RWPE1 (cell line): ENCODE data around the gene PAK4.
"Not testable (repeated sequence)": the region's sequence is repeated elsewhere in the genome, so short reads cannot be mapped to it uniquely, and the experiment has no call there.

ENCODE experiments used
- CTCF ChIA-PET: fragments of 350-600 bp; sonication (Branson Sonifier 250); formaldehyde crosslinking; extraction: SDS; loops from one replicate; lab custom pipeline; 2021; lab: Yijun Ruan, JAX
- POLR2A ChIA-PET: fragments of 400-600 bp; formaldehyde crosslinking; extraction: SDS; loops from one replicate; lab custom pipeline; 2020; ENCODE audit warnings: antibody characterized with exemption; ENCODE audit not compliant: low non-redundant PET; lab: Yijun Ruan, JAX
- DNase-seq: peaks from one replicate; pipeline ENCODE4 v3.0.0; 2012; ENCODE audit warnings: low spot score
- H3K27ac ChIP-seq: fragments of 450-650 bp; 2 replicates; pipeline ENCODE4 v1.5.1; 2017
- TF ChIP-seq, protein P1 (sequence below): fragments of 450-650 bp; conservative IDR thresholded peaks from 2 replicates; pipeline ENCODE4 v1.5.1; 2017; ENCODE audit warnings: low read depth, mild to moderate bottlenecking

PAK4 gene

DNA sequence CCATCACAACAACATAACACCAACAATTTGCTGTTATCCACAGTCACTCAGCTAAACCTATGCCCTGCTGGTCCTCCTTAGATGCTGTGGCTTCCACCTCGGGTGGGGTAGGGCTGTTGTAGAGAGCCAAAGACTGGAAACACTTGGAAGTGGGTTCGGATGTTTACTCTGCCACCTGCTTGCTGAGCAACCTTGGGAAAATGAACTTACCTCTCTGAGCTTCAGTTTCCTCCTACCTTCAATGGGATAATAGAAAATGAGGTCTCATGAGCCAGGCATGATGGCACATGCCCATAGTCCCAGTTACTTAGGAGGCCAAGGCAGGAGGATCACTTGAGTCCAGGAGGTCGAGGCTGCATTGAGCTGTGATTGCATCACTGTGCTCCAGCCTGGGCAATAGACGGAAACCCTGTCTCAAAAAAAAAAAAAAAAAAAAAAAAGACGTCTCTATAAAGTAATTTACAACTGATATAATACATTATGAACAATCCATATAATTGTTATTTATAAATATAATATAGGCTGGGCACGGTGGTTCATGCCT is 81.8 kb downstream of the PAK4 start:
- TF ChIP-seq, protein P1, sequence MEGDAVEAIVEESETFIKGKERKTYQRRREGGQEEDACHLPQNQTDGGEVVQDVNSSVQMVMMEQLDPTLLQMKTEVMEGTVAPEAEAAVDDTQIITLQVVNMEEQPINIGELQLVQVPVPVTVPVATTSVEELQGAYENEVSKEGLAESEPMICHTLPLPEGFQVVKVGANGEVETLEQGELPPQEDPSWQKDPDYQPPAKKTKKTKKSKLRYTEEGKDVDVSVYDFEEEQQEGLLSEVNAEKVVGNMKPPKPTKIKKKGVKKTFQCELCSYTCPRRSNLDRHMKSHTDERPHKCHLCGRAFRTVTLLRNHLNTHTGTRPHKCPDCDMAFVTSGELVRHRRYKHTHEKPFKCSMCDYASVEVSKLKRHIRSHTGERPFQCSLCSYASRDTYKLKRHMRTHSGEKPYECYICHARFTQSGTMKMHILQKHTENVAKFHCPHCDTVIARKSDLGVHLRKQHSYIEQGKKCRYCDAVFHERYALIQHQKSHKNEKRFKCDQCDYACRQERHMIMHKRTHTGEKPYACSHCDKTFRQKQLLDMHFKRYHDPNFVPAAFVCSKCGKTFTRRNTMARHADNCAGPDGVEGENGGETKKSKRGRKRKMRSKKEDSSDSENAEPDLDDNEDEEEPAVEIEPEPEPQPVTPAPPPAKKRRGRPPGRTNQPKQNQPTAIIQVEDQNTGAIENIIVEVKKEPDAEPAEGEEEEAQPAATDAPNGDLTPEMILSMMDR = no peak
- H3K27ac ChIP-seq = no peak overlapping the region
- ChIA-PET POLR2A (no interaction called here), CTCF (interaction anchor here (1.6 kb wide), 1 partner anchor 9 kb away, joined by 4 read pairs; no protein-coding TSS in a partner anchor)
- no peak for DNase-seq

DNA sequence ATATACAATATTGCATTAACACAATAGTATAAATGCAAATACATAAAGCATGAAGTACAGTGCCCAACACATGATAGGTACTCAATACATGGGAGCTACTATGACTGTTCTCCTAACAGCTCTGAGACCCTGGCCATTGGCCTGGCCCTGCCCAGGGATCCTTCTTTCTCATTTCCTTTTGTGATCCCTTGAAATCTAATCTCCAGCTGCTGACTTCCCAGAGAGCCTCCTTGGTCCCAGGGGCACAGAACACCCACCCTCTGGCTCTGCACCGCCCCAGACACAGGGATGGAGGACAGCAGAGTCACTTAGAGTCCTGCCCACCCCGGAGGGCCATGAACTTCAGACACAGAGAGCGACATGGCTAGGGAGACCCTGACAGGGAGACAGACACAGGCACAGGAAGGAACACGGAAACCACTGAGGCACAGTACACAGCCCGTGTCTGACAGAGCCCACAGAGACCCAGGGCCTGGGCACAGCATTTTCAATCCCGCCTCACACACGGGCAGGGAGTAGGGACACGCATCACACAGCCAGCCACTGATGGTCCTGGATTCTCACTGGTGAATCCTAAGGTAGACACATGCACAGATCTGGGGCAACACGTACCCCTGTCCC is 82.7 kb downstream of the PAK4 start:
- ChIA-PET CTCF (interaction anchor here (1.6 kb wide), 1 partner anchor 10 kb away, joined by 4 read pairs; no protein-coding TSS in a partner anchor), POLR2A (no interaction called here)
- TF ChIP-seq, protein P1 = no peak
- no peak for DNase-seq
- no peak overlapping the region for H3K27ac ChIP-seq

DNA sequence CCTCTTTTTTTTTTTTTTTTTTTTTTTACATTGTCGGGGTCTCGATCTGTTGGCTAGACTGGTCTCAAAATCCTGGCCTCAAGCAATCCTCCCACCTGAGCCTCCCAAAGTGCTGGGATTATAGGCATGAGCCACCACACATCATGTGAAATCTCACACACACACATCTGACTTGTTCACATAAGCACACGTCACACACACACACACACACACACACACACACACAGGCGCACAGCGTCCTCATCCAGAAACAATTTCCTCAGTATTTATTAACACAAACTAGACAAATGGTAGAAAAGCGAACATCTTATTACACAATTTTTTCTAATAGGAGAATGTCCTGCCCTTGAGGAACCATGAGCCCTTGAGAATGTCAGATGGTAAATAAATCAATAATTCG is 83.6 kb downstream of the PAK4 start:
- no peak overlapping the region for H3K27ac ChIP-seq
- POLR2A ChIA-PET = no interaction called here
- DNase-seq = no peak
- CTCF ChIA-PET = no interaction called here
- TF ChIP-seq, protein P1 = no peak

DNA sequence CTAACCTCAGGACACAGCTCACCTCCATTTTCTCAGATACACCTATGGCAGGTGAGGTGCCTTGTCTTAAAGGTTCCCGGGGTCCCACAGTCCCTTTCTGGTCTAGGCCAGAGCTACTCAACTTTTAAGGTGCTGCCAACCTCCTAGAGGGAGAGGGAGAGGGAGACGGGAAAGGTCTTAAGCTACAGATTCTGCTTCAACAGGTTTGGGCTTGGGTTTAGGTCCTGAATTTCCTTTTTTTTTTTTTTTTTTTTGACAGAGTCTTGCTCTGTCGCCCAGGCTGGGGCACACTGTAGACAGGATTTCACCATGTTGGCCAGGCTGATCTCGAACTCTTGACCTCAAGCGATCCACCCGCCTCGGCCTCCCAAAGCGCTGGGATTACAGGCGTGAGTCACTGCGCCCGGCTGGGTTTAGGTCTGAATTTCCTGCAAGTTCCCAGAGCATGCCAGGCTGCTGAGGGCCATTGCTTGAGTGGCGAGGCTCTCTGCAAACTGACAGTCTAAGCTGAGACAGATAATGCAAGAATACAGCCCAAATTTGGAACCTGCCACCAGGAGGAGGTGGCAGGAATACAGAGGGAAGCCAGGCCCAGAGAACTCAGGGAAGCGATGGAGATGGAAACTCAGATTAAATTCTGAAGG is 86.3 kb downstream of the PAK4 start:
- no peak overlapping the region for H3K27ac ChIP-seq
- no peak for DNase-seq
- POLR2A ChIA-PET = interaction anchor here (0.6 kb wide), 1 partner anchor 200 kb away, joined by 3 read pairs; no protein-coding TSS in a partner anchor
- TF ChIP-seq, protein P1 = no peak
- CTCF ChIA-PET = interaction anchor here (0.6 to 0.7 kb wide), 3 partner anchors 45 to 116 kb away, joined by 3 read pairs; no protein-coding TSS in a partner anchor

DNA sequence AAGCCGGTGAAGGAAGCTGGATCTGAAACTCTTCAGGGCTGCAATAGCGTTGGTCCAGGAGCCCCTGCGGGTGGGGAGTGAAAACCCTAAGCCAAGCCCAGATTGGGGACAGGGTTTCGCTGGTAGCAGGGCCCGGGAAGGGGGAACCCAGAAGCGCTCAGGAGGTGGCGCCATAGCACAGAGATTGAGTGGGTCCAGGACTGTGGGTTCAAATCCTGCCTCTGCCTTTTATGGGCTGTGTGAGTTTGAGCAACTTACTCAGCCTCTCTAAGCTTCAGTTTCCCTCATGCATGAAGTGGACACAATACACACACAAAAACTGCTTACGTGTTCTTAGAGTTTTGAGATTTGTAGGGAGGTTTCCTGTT is 86.8 kb downstream of the PAK4 start:
- POLR2A ChIA-PET = no interaction called here
- CTCF ChIA-PET = interaction anchor here (0.6 kb wide), 1 partner anchor 90 kb away, joined by 3 read pairs; no protein-coding TSS in a partner anchor
- no peak for DNase-seq

DNA sequence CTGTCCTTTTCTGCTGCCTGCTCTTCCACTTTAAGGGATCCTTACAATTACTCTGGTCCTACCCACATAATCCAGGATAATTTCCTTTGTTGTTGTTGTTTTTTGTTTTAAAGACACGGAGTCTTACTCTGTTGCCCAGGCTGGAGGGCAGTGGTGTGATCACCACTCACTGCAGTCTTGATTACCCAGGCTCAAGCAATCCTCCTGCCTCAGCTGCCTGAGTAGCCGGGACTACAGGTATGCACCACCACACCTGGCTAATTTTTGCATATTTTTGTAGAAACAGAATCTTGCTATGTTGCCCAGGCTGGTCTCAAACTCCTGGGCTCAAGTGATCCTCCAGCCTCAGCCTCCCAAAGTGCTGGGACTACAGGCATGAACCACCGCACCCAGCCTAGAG is 89.7 kb downstream of the PAK4 start:
- CTCF ChIA-PET = interaction anchor here (0.7 kb wide), 1 partner anchor 12 kb away, joined by 3 read pairs; no protein-coding TSS in a partner anchor
- DNase-seq, POLR2A ChIA-PET, H3K27ac ChIP-seq: not testable (repeated sequence)

More for the DNA sequence above, 86.8 kb downstream of the PAK4 start:
- no peak overlapping the region for H3K27ac ChIP-seq
- TF ChIP-seq, protein P1 = no peak; the same call in 1 of the 2 replicates

DNA sequence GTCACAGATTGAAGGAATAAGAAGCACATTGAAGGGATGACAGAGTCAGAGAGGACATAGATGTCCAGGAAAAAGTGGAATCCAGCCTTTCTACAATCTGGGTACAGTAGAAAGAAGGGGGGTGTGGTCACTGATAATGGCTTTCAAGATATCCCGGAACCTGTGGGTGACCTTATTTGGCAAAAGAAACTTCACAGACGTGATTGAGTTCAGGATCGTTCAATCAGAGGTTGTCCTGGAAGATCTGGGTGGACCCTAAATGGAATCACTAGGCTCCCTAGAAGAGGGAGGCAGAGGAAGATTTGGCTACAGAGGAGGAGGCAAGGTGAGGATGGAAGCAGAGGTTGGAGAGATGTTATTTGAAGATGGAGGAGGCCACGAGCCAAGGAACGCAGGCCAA is 91.5 kb downstream of the PAK4 start:
- CTCF ChIA-PET = no interaction called here
- TF ChIP-seq, protein P1 = no peak
- no peak for DNase-seq
- POLR2A ChIA-PET = no interaction called here
- no peak overlapping the region for H3K27ac ChIP-seq
